K562 (cell line): ENCODE measurements around the gene RNPEP. TPM values are rescaled to one million over a fixed set of nuclear protein-coding genes. Genes with fewer than 3 reads are reported as not detected.

Experiments
- ATAC-seq: fragments of 200-7000 bp; cut with Tn5 transposase; 3 replicates; pipeline ENCODE4 v1.9.1; 2020; ENCODE audit warnings: moderate library complexity
- Bru-seq: library from RNA; stranded (reverse); fragments of 400-500 nt; gene quantifications from one replicate; lab custom pipeline; 2021; lab: Mats Ljungman, UMichigan
- BruChase-seq, 2 experiments: library from RNA; stranded (reverse); fragments of 400-500 nt; gene quantifications; one replicate each; lab custom pipeline; 2021; lab: Mats Ljungman, UMichigan
- BruUV-seq: library from RNA; stranded (reverse); fragments of 400-500 nt; replicated peaks from 2 replicates; lab custom pipeline; 2021; lab: Mats Ljungman, UMichigan
- CTCF ChIA-PET: fragments of 300-600 bp; formaldehyde crosslinking; extraction: SDS; loops from one replicate; lab custom pipeline; 2021; ENCODE audit warnings: low intra/inter-chr PET ratio; lab: Yijun Ruan, JAX
- POLR2A ChIA-PET: fragments of 300-600, 350-650 bp; sonication (Branson Sonifier 250); formaldehyde crosslinking; extraction: SDS; loops from one replicate; lab custom pipeline; 2021; ENCODE audit warnings: antibody characterized with exemption, inconsistent platforms; lab: Yijun Ruan, JAX
- DNase-seq, 4 experiments: peaks; one replicate each; pipeline versions ENCODE4 v3.0.0 to v3.0.0-alpha.2; 2011 to 2018; ENCODE audit warnings: low spot score in 3 of 4, mixed read lengths in 3 of 4; ENCODE audit errors: extremely low read depth in 1 of 4
- FAIRE-seq: peaks from 2 replicates; lab custom pipeline; 2011; peaks lifted over from hg19 to GRCh38; lab: Jason Lieb, UNC
- H2AFZ ChIP-seq: 2 replicates; pipeline ENCODE4 v1.6.0; 2011; ENCODE audit warnings: low read depth, low read length, control low read depth, inconsistent platforms
- H3K27ac ChIP-seq: fragments of 200-600 bp; 3 replicates; pipeline ENCODE4 v1.8.0; 2011; ENCODE audit warnings: low read depth, mild to moderate bottlenecking, control low read depth, inconsistent platforms, low read length, moderate library complexity, mixed read lengths; ENCODE audit errors: extremely low read depth
- H3K27me3 ChIP-seq, 2 experiments: fragments of 300-600 bp in 1 of 2; 2 replicates in 1 of 2; 3 replicates in 1 of 2; pipeline versions ENCODE4 v1.6.0 to v1.8.0; 2011; ENCODE audit warnings: inconsistent platforms in 2 of 2, low read length in 2 of 2, mild to moderate bottlenecking in 1 of 2, mixed read lengths in 1 of 2, moderate library complexity in 1 of 2; ENCODE audit not compliant: control insufficient read depth in 2 of 2, insufficient read depth in 2 of 2
- H3K36me3 ChIP-seq: fragments of 300-600 bp; 3 replicates; pipeline ENCODE4 v1.8.0; 2011; ENCODE audit warnings: mild to moderate bottlenecking, low read length, inconsistent platforms; ENCODE audit not compliant: control insufficient read depth, insufficient read depth
- H3K4me1 ChIP-seq, 2 experiments: fragments of 200-600 bp in 1 of 2; replicated peaks in 1 of 2; 2 replicates in 1 of 2; 3 replicates in 1 of 2; pipeline versions ENCODE4 v1.5.1 to v1.8.0; 2011; ENCODE audit warnings: inconsistent platforms in 2 of 2, low read length in 2 of 2, mild to moderate bottlenecking in 1 of 2, mixed read lengths in 1 of 2, moderate library complexity in 1 of 2; ENCODE audit not compliant: control insufficient read depth in 2 of 2, insufficient read depth in 2 of 2
- H3K4me2 ChIP-seq: 2 replicates; pipeline ENCODE4 v1.6.1; 2011; ENCODE audit warnings: low read length, control low read depth, inconsistent platforms, mixed read lengths; ENCODE audit not compliant: insufficient read depth
- H3K4me3 ChIP-seq: fragments of 200-600 bp; sonication (generic), shearing (Covaris generic); 2 replicates; pipeline ENCODE4 v1.5.1; 2016; ENCODE audit warnings: control low read depth, inconsistent platforms
- H3K79me2 ChIP-seq: fragments of 200-600 bp; 3 replicates; pipeline ENCODE4 v1.8.0; 2011; ENCODE audit warnings: low read length, inconsistent platforms; ENCODE audit not compliant: control insufficient read depth, insufficient read depth
- H3K9ac ChIP-seq, 2 experiments: 2 replicates each; pipeline versions ENCODE4 v1.6.0 to v1.6.1; 2011; ENCODE audit warnings: low read depth in 2 of 2, low read length in 2 of 2, control low read depth in 1 of 2, inconsistent platforms in 1 of 2, mild to moderate bottlenecking in 1 of 2, mixed read lengths in 1 of 2; ENCODE audit not compliant: insufficient read depth in 1 of 2
- H3K9me1 ChIP-seq: one replicate; pipeline ENCODE4 v1.6.0; 2011; ENCODE audit warnings: inconsistent platforms, mild to moderate bottlenecking, low read length, moderate library complexity; ENCODE audit not compliant: control insufficient read depth, insufficient read depth
- H3K9me3 ChIP-seq: replicated peaks from 2 replicates; pipeline ENCODE4 v1.5.1; 2011; ENCODE audit warnings: low read depth, low read length, inconsistent platforms; ENCODE audit not compliant: control insufficient read depth, insufficient read depth
- H4K20me1 ChIP-seq: replicated peaks from 2 replicates; pipeline ENCODE4 v1.6.1; 2011; ENCODE audit warnings: low read length, inconsistent platforms, mixed read lengths; ENCODE audit not compliant: control insufficient read depth, insufficient read depth
- WGBS: fragments of 100-300 bp; shearing (Covaris generic); methylation state at CpG from one replicate; pipeline ENCODE4 v1.1.6; 2016; ENCODE audit warnings: low coverage, mixed read lengths; ENCODE audit not compliant: insufficient coverage; ENCODE audit errors: missing lambda C conversion rate; 5-methylcytosine and 5-hydroxymethylcytosine counted together
- in situ Hi-C: fragments of 300-500 bp; cut with MboI; formaldehyde crosslinking; loops from 4 replicates; pipeline ENCODE4 v1.15.0; 2018; ENCODE audit warnings: inconsistent platforms, mixed read lengths
- intact Hi-C: fragments of 100-400 bp; cut with micrococcal nuclease; formaldehyde crosslinking; loops from 2 replicates; pipeline ENCODE4 v1.14.2; 2022
- long read RNA-seq, 3 experiments: library from polyadenylated mRNA in 2 of 3; library from RNA in 1 of 3; unstranded in 2 of 3; stranded (forward) in 1 of 3; transcript quantifications; one replicate each; pipeline ENCODE4 v2.0.0, GENCODE V29; 2019 to 2022
- polyA minus RNA-seq, 3 experiments: library from RNA; depleted of rRNA, polyadenylated mRNA; stranded (reverse); fragments of >200 nt; gene quantifications; 2 replicates each; pipeline ENCODE4 v1.2.3, GENCODE V29; 2011
- polyA plus RNA-seq, 8 experiments: library from polyadenylated mRNA; depleted of rRNA in 4 of 8; stranded (reverse) in 5 of 8; unstranded in 3 of 8; fragments of >200 nt; fragmentation: Nextera tagmentation in 2 of 8; fragmentation: Illumina TruSeq in 1 of 8; extraction: Ambion mirVana in 2 of 8; extraction: Trizol in 1 of 8; gene quantifications; 2 replicates each; pipeline versions ENCODE4 v1.2.1 to v1.2.3, GENCODE V29; 2011 to 2014; ENCODE audit warnings: inconsistent platforms in 1 of 8, missing spikeins in 1 of 8
- total RNA-seq, 7 experiments: library from RNA; depleted of rRNA in 6 of 7; stranded (reverse); fragments of >200 nt in 6 of 7; fragmentation: Illumina TruSeq in 2 of 7; extraction: Trizol in 2 of 7; gene quantifications; 2 replicates each; pipeline versions ENCODE4 v1.2.1 to v1.2.3, GENCODE V29; 2011 to 2021; ENCODE audit warnings: low replicate concordance in 1 of 7
- TF ChIP-seq, protein P1 (sequence below): conservative IDR thresholded peaks from 2 replicates; pipeline ENCODE4 v1.6.1; 2011; ENCODE audit warnings: low read depth, mild to moderate bottlenecking, low read length; ENCODE audit not compliant: control insufficient read depth
- TF ChIP-seq, protein P2 (sequence below): sonication (generic); formaldehyde crosslinking; IDR thresholded peaks from 2 replicates; pipeline ENCODE4 v1.5.0; 2020; ENCODE audit warnings: missing genetic modification reagents

Gene RNPEP, protein sequence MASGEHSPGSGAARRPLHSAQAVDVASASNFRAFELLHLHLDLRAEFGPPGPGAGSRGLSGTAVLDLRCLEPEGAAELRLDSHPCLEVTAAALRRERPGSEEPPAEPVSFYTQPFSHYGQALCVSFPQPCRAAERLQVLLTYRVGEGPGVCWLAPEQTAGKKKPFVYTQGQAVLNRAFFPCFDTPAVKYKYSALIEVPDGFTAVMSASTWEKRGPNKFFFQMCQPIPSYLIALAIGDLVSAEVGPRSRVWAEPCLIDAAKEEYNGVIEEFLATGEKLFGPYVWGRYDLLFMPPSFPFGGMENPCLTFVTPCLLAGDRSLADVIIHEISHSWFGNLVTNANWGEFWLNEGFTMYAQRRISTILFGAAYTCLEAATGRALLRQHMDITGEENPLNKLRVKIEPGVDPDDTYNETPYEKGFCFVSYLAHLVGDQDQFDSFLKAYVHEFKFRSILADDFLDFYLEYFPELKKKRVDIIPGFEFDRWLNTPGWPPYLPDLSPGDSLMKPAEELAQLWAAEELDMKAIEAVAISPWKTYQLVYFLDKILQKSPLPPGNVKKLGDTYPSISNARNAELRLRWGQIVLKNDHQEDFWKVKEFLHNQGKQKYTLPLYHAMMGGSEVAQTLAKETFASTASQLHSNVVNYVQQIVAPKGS
- total RNA-seq (2011; cell fraction: chromatin; rRNA removed; ENCODE audit: low replicate concordance) = 80.9 and 81.4 TPM in 2 replicates
- 51.8 and 56.9 TPM in 2 replicates for total RNA-seq (2011; cell fraction: nucleolus; rRNA removed)
- 46.3 and 49.2 TPM in 2 replicates for total RNA-seq (2011; cell fraction: nucleoplasm; rRNA removed)
- total RNA-seq (2014; rRNA removed) (64.4 and 76.9 TPM in 2 replicates), total RNA-seq (2014; rRNA removed; fragmentation: Illumina TruSeq; extraction: Trizol) (51.4 and 56.3 TPM in 2 replicates), total RNA-seq (2015; rRNA removed; fragmentation: Illumina TruSeq; extraction: Trizol) (61.6 and 63.4 TPM in 2 replicates), total RNA-seq (2021) (85.1 and 85.9 TPM in 2 replicates), polyA plus RNA-seq (2011; rRNA removed) (47.7 and 102 TPM in 2 replicates), polyA plus RNA-seq (2014; fragmentation: Illumina TruSeq; extraction: Trizol) (119 and 131 TPM in 2 replicates), polyA plus RNA-seq (2014; fragmentation: Nextera tagmentation; extraction: Ambion mirVana) (10 to 100 TPM; 27.5 to 35.1 TPM), polyA plus RNA-seq (2014; rRNA removed) (63.5 and 70.8 TPM in 2 replicates), polyA minus RNA-seq (2011; rRNA and poly(A)+ RNA removed) (40.3 and 59.5 TPM in 2 replicates), Bru-seq, nascent RNA (percentile 87 among the genes with signal in this experiment), BruChase-seq, experiment 1, labeled RNA remaining after a 2-hour chase (percentile 84 among the genes with signal in this experiment), BruChase-seq, experiment 2, labeled RNA remaining after a 6-hour chase (percentile 84 among the genes with signal in this experiment)
- polyA plus RNA-seq (2011; cell fraction: cytosol; rRNA removed) = 51.2 and 51.7 TPM in 2 replicates
- polyA plus RNA-seq (2011; cell fraction: nucleus; rRNA removed) = 83.3 and 107 TPM in 2 replicates
- polyA plus RNA-seq (2012) = 97.9 and 111 TPM in 2 replicates
- 46.6 and 57.6 TPM in 2 replicates for polyA minus RNA-seq (2011; cell fraction: cytosol; rRNA and poly(A)+ RNA removed)
- 16.6 and 28.9 TPM in 2 replicates for polyA minus RNA-seq (2011; cell fraction: nucleus; rRNA and poly(A)+ RNA removed)
- long read RNA-seq, experiment 1, transcript RNPEP-201 (11 exons, 2,427 nt) = major isoform, 231 of 313 reads
- long read RNA-seq, experiment 1, partial matches to known transcripts = 61 of 313 reads
- long read RNA-seq, experiment 1, other reads (novel, unspliced or antisense) = 20 of 313 reads
- long read RNA-seq, experiment 2, transcript RNPEP-201 (11 exons, 2,427 nt) = major isoform, 95 of 131 reads
- long read RNA-seq, experiment 2, partial matches to known transcripts = 19 of 131 reads
- long read RNA-seq, experiment 2, other reads (novel, unspliced or antisense) = 17 of 131 reads
- long read RNA-seq, experiment 3, transcript RNPEP-201 (11 exons, 2,427 nt) = major isoform, 74 of 87 reads
- long read RNA-seq, experiment 3, partial matches to known transcripts = 5 of 87 reads
- long read RNA-seq, experiment 3, other reads (novel, unspliced or antisense) = 8 of 87 reads

DNA sequence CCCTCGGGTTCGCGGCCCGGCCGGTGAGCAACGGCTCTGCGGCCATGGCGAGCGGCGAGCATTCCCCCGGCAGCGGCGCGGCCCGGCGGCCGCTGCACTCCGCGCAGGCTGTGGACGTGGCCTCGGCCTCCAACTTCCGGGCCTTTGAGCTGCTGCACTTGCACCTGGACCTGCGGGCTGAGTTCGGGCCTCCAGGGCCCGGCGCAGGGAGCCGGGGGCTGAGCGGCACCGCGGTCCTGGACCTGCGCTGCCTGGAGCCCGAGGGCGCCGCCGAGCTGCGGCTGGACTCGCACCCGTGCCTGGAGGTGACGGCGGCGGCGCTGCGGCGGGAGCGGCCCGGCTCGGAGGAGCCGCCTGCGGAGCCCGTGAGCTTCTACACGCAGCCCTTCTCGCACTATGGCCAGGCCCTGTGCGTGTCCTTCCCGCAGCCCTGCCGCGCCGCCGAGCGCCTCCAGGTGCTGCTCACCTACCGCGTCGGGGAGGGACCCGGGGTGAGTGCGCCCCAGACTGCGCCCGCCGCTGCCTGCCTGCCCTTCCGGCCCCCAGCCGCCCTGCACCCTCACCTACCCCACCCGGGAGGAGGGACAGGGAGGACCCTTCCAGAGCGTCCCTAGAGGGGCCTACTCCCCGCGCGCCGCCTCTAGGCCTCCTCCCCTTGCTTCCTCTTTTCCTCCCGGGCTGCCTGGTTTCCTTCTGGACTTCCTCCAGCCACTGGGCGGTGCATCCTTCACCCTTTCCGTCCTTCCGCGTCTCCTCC is at the start of gene RNPEP:
TSS of gene RNPEP (plus strand) at position 26 of the 757 bp plus-strand sequence. CDS start at position 45, 19 bp downstream.
- under 1% methylated on average over 41 of the region's 80 CpGs for WGBS
- peaks cover 9 to 19% of the 10 kb centered on the region in 2 experiments; a peak in 4 of 5 replicates for H3K4me1 ChIP-seq
- peak within 1 kb of the TSS; percentile 91 for H3K27ac ChIP-seq
- H3K36me3 ChIP-seq = peaks cover 25% of the 10 kb centered on the region; the same call in 2 of the 3 replicates
- CTCF ChIA-PET = interaction anchor here (0.6 to 1.8 kb wide), 3 partner anchors 86 to 134 kb away, joined by 3 to 6 read pairs (median 4); no protein-coding TSS in a partner anchor
- H3K27me3 ChIP-seq = no peaks in the 10 kb centered on the region
- in situ Hi-C loops = no loop called here
- peaks cover 10% of the 10 kb centered on the region; the same call in 1 of the 2 replicates for H4K20me1 ChIP-seq
- BruUV-seq = no TSS peak
- DNase-seq (peak; percentile 82 to 89 (median 84)), FAIRE-seq (peak; percentile 84), ATAC-seq (peak; percentile 92)
- H3K79me2 ChIP-seq = peaks cover 44% of the 10 kb centered on the region
- POLR2A ChIA-PET = interaction anchor here (0.6 to 3.7 kb wide), 13 partner anchors 9 to 156 kb away, joined by 3 to 15 read pairs (median 5); partner anchors contain the start of gene TIMM17A
- no peaks in the 10 kb centered on the region for H3K9me1 ChIP-seq
- peak within 1 kb of the TSS; percentile 91 to 99 for H3K9ac ChIP-seq
- H3K9me3 ChIP-seq = no peaks in the 10 kb centered on the region
- intact Hi-C loops = no loop called here
- H3K4me2 ChIP-seq = peak within 1 kb of the TSS; percentile 98
- H3K4me3 ChIP-seq = peak within 1 kb of the TSS; percentile 99
- peak within 1 kb of the TSS; percentile 91 for H2AFZ ChIP-seq
- TF ChIP-seq, protein P1, sequence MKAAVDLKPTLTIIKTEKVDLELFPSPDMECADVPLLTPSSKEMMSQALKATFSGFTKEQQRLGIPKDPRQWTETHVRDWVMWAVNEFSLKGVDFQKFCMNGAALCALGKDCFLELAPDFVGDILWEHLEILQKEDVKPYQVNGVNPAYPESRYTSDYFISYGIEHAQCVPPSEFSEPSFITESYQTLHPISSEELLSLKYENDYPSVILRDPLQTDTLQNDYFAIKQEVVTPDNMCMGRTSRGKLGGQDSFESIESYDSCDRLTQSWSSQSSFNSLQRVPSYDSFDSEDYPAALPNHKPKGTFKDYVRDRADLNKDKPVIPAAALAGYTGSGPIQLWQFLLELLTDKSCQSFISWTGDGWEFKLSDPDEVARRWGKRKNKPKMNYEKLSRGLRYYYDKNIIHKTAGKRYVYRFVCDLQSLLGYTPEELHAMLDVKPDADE = peak; percentile 86
- TF ChIP-seq, protein P2, sequence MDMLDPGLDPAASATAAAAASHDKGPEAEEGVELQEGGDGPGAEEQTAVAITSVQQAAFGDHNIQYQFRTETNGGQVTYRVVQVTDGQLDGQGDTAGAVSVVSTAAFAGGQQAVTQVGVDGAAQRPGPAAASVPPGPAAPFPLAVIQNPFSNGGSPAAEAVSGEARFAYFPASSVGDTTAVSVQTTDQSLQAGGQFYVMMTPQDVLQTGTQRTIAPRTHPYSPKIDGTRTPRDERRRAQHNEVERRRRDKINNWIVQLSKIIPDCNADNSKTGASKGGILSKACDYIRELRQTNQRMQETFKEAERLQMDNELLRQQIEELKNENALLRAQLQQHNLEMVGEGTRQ (CRISPR knock-in tag) = no peak
